Endodermal cell (in vitro differentiated cells): ENCODE measurements around the gene MYO7B. TPM values are rescaled to one million over a fixed set of nuclear protein-coding genes. Genes with fewer than 3 reads are reported as not detected.

Source experiments
- DNase-seq: peaks from one replicate; pipeline ENCODE4 v3.0.0-alpha.2; 2017
- H3K27ac ChIP-seq: 2 replicates; pipeline ENCODE4 v1.5.1; 2013; ENCODE audit warnings: mild to moderate bottlenecking, low read depth, low read length, moderate library complexity
- H3K27me3 ChIP-seq: 2 replicates; pipeline ENCODE4 v1.6.1; 2013; ENCODE audit warnings: mild to moderate bottlenecking, low read length, moderate library complexity; ENCODE audit not compliant: insufficient read depth, control insufficient read depth, poor library complexity, severe bottlenecking
- H3K36me3 ChIP-seq: 2 replicates; pipeline ENCODE4 v1.7.0; 2013; ENCODE audit warnings: mild to moderate bottlenecking, low read length, moderate library complexity; ENCODE audit not compliant: control insufficient read depth, insufficient read depth
- H3K4me1 ChIP-seq: one replicate; pipeline ENCODE4 v1.7.0; 2013; ENCODE audit warnings: low read length; ENCODE audit not compliant: control insufficient read depth, insufficient read depth
- H3K4me3 ChIP-seq: 2 replicates; pipeline ENCODE4 v1.5.1; 2013; ENCODE audit warnings: mild to moderate bottlenecking, low read length, moderate library complexity
- H3K9ac ChIP-seq: 2 replicates; pipeline ENCODE4 v1.6.1; 2013; ENCODE audit warnings: mild to moderate bottlenecking, low read length, moderate library complexity; ENCODE audit not compliant: poor library complexity, severe bottlenecking; ENCODE audit errors: extremely low read depth
- H3K9me3 ChIP-seq: 2 replicates; pipeline ENCODE4 v1.6.1; 2013; ENCODE audit warnings: mild to moderate bottlenecking, low read length, moderate library complexity; ENCODE audit not compliant: control insufficient read depth
- H3K27ac Mint-ChIP-seq: 2 replicates; pipeline ENCODE4 v1.8.0; 2020; ENCODE audit warnings: mixed read lengths
- H3K27me3 Mint-ChIP-seq: 2 replicates; pipeline ENCODE4 v1.8.0; 2021; ENCODE audit warnings: mild to moderate bottlenecking, mixed read lengths; ENCODE audit not compliant: insufficient read depth
- H3K36me3 Mint-ChIP-seq: 2 replicates; pipeline ENCODE4 v1.8.0; 2020; ENCODE audit warnings: low read depth, mixed read lengths
- H3K4me1 Mint-ChIP-seq: 2 replicates; pipeline ENCODE4 v1.8.0; 2020; ENCODE audit warnings: mixed read lengths
- H3K4me3 Mint-ChIP-seq: 2 replicates; pipeline ENCODE4 v1.8.0; 2020; ENCODE audit warnings: mild to moderate bottlenecking, moderate library complexity, mixed read lengths
- H3K9me3 Mint-ChIP-seq: 2 replicates; pipeline ENCODE4 v1.8.0; 2020; ENCODE audit warnings: mild to moderate bottlenecking, mixed read lengths
- CTCF ChIP-seq: fragments of 200-600 bp; sonication (generic); conservative IDR thresholded peaks from 2 replicates; pipeline ENCODE4 v1.5.0; 2021; ENCODE audit warnings: antibody characterized with exemption, mild to moderate bottlenecking
- WGBS, 2 experiments: methylation state at CpG; one replicate each; pipeline versions ENCODE4 v1.1.5 to v1.1.7; 2013; ENCODE audit warnings: missing lambda C conversion rate in 2 of 2, mixed read lengths in 1 of 2; ENCODE audit not compliant: insufficient coverage in 1 of 2, insufficient read length in 1 of 2; 5-methylcytosine and 5-hydroxymethylcytosine counted together
- total RNA-seq, 2 donors: library from RNA; stranded (reverse); fragmentation: NEBNext Ultra II Directional in 1 of 2; extraction: Animal tissue kit (Norgen Biotek cat#: 25700) in 1 of 2; gene quantifications; 2 replicates in 1 of 2; 3 replicates in 1 of 2; pipeline ENCODE4 v1.2.1, GENCODE V29; 2021

The MYO7B gene
- total RNA-seq, 2 donors from 2014 or later, result 0.11 TPM; not detected in 1

- H3K9me3 ChIP-seq, result no peaks in the 10 kb centered on the region
- no peak overlapping the region for H3K27ac ChIP-seq
- Mint-ChIP-seq H3K27ac (no peak overlapping the region), H3K36me3 (no peaks in the 10 kb centered on the region), H3K27me3 (no peaks in the 10 kb centered on the region), H3K4me3 (no peak overlapping the region), H3K4me1 (peaks cover 6% of the 10 kb centered on the region), H3K9me3 (no peaks in the 10 kb centered on the region)
- no peak overlapping the region for H3K4me3 ChIP-seq
- H3K9ac ChIP-seq, result no peak overlapping the region
- WGBS, 2 experiments, result 94 to 97% methylated on average over 6 of the region's 6 CpGs
- no peaks in the 10 kb centered on the region for H3K4me1 ChIP-seq
- TF ChIP-seq CTCF, result no peak
- H3K36me3 ChIP-seq, result no peaks in the 10 kb centered on the region
- no peak for DNase-seq
- H3K27me3 ChIP-seq, result no peaks in the 10 kb centered on the region
Measured at GRCh38 chr2:127573298-127573697, 37.8 kb downstream of the MYO7B start.

GRCh38 chr2:127573771-127574170, 38.3 kb downstream of the MYO7B start:
- Histone ChIP-seq H3K27me3 (no peaks in the 10 kb centered on the region), H3K36me3 (no peaks in the 10 kb centered on the region), H3K9me3 (no peaks in the 10 kb centered on the region), H3K4me1 (no peaks in the 10 kb centered on the region), H3K4me3 (no peak overlapping the region), H3K27ac (no peak overlapping the region), H3K9ac (no peak overlapping the region)
- Mint-ChIP-seq H3K36me3 (no peaks in the 10 kb centered on the region), H3K4me3 (no peak overlapping the region), H3K9me3 (no peaks in the 10 kb centered on the region), H3K27ac (no peak overlapping the region), H3K27me3 (no peaks in the 10 kb centered on the region), H3K4me1 (peaks cover 9% of the 10 kb centered on the region)
- WGBS, 2 experiments, result 91 to 96% methylated on average over 8 to 17 of the region's 17 CpGs
- no peak for TF ChIP-seq CTCF
- DNase-seq, result peak; percentile 33

GRCh38 chr2:127574656-127575055, 39.2 kb downstream of the MYO7B start:
- no peaks in the 10 kb centered on the region for H3K9me3 ChIP-seq
- no peak overlapping the region for H3K27ac ChIP-seq
- H3K27me3 ChIP-seq, result no peaks in the 10 kb centered on the region
- H3K27ac Mint-ChIP-seq, result no peak overlapping the region
- no peak overlapping the region for H3K4me3 ChIP-seq
- H3K4me1 ChIP-seq, result no peaks in the 10 kb centered on the region
- no peak for TF ChIP-seq CTCF
- H3K36me3 Mint-ChIP-seq, result no peaks in the 10 kb centered on the region
- DNase-seq, result peak; percentile 20
- H3K9me3 Mint-ChIP-seq, result no peaks in the 10 kb centered on the region
- H3K36me3 ChIP-seq, result no peaks in the 10 kb centered on the region
- H3K27me3 Mint-ChIP-seq, result no peaks in the 10 kb centered on the region
- no peak overlapping the region for H3K4me3 Mint-ChIP-seq
- H3K9ac ChIP-seq, result no peak overlapping the region
- WGBS, 2 experiments, result 91% methylated on average over 3 of the region's 3 CpGs; no CpG with 5 or more reads in 1 of the 2 experiments
- peaks cover 11% of the 10 kb centered on the region for H3K4me1 Mint-ChIP-seq
